HG03442 (cell line): Measurements from ENCODE around the gene H3-3A.
"Not testable (repeated sequence)": the region's sequence is repeated elsewhere in the genome, so short reads cannot be mapped to it uniquely, and the experiment has no call there.

Experiments
- ATAC-seq: cut with Tn5 transposase; IDR thresholded peaks from one replicate; pipeline ENCODE4 v1.9.1; 2021; ENCODE audit warnings: mild to moderate bottlenecking, moderate library complexity; ENCODE audit not compliant: unreplicated experiment

The H3-3A gene

DNA sequence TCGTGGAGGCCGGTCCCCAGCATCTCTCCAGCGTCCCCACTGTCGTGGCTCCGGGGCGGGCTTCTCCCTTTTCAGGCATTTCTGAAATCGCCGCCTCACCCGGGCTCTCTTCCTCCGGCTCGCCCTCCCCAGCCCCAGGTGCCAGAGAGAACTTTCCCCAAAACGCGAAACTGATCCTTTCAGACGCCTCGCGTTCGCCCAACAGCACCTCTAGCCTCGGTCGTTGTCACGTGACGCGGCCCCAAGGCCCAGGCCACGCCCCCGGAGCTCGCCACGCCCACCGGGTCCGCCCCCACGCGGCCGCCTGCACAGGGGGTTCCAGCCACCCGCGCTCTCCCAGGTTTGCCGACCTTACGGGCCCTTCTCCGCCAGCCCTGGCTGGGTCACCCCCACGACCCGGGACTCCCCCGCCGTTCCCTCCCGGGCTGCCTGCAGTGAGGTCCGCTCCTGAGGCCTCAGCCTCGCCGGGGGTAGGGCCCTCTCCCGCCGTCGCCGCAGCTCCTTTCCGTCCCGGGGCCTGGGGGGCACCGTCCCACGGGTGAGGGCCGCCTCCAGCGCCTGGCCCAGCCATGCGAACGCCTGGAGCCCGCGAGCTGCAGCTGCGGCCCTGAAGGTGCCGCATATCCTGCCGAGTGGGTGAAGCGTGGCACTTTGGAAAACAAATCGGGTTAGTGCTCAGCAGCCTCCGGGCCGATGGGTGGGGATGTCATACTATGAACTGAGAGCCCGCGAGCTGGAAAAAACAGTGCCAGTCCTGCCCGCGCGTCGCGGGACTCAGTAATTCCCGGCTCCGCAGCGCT lies 21.0 kb downstream of the H3-3A start:
- peak; percentile 90 for ATAC-seq

DNA sequence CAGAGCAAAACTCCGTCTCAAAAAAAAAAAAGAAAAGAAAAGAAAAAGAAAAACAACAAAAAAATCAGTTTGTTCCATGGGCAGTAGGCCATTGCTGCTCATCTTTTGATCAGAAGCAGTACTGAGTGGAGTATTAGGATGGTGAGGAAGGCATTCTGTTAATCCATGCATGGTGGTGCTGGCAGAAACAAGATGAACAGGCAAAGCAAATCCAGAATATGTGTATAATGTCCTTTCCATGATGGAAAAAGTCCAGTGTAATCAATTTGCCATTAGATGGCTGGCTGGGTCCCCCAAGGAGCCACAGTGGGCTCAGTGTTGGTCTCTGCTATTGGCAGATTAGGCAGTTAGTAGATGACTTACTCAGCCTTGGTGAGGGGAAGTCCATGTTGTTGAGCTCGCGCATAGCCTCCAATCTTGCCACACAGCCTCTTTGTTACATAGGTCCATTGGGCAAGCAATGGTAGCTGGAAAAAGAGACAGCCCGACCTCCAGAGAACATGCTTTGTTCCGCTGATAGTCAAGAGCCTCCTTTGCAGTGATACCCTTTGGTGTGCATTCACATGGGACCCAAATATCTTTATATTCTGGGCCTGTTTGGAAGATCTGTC lies 23.3 kb downstream of the H3-3A start:
- no peak for ATAC-seq

DNA sequence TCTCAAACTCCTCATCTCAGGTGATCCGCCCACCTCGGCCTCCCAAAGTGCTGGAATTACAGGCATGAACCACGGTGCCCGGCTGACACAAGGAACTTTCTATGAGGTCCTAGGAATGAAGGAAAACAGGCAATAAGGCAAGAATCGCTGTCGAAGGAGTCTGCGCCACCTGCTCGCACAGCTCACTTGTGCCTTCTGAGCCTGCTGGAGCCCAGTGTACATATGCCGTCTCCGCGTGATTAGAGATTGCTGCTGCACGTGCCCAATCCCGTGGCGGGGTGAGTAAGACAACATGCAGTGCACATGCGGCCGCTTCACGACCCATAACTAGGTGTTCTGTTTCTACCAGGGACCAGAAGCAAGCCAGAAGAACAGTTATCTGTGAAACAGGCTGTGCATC lies 24.3 kb downstream of the H3-3A start:
- no peak for ATAC-seq

DNA sequence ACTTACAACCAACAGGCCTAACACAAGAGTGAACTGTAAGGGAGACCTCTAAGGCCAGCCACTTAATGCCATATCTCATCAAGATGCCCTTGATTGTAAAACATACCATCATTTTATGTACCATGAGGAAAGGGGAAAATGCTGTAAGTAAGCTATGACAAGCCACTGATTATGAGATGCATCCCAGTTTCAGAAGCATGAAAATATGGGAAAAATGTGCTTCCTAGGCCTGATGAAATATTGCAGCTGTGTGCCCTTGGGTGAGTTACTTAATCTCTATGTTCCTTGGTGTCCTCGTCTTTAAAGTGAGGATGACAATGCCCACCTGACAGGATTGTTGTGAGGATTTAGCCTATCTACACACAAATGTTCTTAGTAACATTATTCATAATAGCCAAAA lies 28.9 kb downstream of the H3-3A start:
- no peak for ATAC-seq

DNA sequence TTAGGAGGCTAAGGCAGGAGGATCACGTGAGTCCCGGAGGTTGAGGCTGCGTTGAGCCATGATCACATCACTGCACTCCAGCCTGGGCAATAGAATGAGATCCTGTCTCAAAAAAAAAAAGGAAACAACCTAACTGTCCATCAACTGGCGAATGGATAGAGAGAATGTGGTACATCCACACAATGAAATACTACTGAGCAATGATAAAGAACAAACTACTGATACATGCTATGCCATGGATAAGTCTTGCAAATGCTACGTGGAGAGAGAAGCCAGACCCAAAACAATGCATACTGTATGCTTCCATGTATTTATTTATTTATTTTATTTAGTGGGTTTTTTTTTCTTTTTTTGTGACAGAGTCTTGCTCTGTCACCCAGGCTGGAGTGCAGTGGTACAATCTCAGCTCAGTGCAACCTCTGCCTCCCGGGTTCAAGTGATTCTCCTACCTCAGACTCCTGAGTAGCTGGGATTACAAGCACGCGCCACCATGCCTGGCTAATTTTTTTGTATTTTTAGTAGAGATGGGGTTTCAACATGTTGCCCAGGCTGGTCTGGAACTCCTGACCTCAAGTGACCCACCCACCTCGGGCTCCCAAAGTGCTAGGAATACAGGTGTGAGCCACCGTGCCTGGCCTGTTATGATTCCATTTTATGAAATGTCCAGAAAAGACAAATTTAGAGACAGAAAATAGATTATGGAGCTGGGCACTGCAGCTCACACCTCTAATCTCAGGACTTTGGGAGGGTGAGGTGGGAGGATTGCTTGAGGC lies 29.7 kb downstream of the H3-3A start:
- ATAC-seq = not testable (repeated sequence)

DNA sequence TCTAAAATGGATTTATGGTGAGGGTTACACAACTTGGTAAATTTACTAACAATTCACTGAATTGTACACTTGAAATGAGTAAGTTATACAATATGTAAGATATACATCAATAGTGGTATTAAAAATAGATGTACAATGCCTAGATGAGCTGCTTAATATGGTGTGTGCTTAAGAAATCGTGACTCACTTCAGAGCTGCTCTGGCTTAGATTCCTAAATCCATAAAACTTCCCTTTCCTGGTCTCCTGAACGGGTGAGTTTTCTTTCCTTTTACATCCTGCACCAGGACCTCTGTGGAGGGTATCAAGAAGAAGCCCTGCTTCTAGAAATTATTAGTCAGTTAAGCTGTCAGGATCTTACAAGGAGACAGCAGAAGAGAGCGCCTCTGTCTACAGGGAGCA lies 30.4 kb downstream of the H3-3A start:
- ATAC-seq = no peak

DNA sequence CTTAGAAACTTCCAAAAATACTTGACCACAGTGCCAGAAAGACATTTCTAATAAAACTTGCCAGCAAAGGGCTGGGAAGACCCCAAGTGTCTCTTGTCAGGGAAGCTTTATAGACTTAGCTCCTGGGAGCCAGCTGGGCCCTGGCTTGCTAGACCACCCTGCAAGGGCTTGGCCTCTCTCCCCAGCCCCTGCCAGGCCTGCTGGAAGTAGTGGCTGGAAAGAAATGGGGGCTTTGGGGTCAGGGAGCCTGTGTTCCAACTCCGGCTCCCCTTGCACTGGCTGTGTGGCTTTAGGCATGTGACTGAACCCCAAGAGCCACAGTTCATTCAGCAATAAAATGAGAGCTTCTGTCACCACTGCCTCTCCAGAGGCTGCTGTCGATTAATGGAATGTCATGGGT lies 31.1 kb downstream of the H3-3A start:
- ATAC-seq = no peak

DNA sequence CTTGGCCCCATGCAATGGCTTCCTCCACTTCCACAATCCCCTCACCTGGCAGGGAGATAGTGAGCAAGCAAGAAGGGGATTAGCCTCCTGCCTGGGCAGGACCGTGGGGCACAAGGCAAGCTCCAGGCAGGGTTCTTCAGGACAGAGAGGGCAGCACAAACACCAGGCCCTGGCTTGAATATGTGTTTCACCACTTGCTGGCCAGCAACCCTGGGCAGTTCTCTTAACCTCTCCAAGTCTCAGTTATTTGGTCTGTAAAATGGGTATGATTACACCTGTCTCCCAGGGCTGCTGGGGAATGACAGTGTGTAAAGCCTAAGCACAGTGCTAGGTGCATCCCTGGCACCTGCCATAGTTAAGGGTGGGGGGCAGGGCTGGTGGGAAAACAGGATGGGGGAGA lies 31.9 kb downstream of the H3-3A start:
- no peak for ATAC-seq

DNA sequence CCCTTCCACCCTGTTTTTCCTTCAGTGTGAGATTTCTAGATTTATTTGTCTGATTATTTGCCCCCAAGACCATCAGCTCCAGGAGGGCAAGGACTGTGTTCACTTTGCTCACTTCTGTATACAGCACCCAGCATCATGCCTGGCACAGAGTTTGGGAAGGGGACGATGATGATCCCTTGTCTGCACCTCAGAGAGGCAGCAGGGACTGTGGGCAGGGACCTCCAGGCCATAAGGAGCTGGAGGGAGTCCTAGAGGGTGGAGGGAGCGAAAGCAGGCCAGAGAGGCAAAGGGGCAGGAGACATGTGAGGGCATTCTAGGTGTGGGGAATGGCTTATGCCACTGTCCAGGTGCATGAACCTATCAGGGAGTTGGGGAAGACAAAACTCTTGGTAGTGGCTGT lies 32.8 kb downstream of the H3-3A start:
- ATAC-seq = no peak

DNA sequence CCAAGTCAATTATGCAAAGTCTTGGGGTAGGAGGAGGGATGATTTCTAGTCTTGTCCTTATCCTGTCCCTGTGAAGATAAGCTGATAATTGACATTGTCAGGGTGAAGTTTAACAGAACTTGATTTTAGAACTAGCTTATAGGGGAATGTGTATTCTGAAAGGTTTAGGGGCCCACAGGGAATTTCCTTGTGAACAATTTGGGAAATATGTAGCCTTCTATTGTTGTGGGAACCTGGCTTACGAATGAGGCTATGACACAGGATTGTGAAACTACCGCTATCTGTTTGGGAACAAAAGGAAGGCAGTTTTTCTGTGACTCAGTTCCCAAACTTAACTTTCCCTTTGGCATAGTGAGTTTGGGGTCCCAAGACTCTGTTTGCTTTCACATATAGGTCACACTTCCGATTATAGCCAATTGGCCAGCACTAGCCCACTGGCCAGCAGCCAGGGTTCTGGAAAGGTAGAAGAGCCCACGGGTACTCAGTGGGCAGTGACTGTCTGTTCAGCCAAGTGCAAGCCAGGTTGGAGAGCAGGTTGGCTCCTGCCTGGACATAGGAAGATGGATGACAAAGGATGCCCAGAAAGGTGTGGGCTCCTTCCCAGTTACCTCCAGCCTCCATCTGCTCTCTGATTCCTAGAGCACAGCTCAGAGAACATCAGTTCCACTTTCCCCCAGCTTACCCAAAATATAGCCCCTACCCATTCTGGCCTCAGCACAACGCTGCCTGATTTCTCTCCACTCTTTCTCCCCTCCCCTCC lies 35.5 kb downstream of the H3-3A start:
- no peak for ATAC-seq

DNA sequence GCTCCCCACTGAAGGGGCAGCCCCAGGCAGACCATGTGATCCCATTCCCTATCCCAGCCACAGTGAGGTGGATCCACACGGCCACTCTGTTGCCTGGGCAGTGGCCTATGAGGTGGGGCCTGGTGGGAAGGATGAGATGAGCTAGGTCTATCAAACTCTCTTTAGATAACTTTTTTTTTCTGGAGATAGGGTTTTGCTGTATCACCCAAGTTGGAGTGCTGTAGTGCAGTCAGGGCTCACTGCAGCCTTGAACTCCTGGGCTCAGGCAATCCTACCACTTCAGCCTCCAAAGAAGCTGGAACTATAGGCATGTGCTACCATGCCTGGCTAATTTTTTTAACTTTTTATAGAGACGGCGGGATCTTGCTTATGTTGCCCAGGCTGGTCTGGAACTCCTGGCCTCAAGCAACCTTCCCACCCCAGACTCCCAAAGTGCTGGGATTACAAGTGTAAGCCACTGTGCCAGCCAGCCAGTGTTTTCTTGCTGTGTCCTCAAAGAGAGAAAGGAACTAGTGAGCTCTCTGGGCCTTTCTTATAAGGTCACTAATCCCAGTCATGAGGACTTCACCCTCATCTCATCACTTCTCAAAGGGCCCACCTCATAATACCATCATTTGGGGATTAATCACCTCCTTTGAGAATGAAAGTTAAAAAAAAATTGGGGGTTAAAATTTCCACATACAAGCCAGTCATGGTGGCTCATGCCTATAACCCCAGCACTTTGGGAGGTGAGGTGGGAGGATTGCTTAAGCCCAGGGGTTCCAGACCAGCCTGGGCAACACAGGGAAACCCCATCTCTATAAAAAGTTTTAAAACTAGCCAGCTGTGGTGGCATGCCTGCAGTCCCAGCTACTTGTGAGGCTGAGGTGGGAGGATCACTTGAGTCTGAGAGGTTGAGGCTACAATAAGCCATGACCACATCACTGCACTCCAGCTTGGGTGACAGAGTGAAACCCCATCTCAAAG lies 36.6 kb downstream of the H3-3A start:
- no peak for ATAC-seq

DNA sequence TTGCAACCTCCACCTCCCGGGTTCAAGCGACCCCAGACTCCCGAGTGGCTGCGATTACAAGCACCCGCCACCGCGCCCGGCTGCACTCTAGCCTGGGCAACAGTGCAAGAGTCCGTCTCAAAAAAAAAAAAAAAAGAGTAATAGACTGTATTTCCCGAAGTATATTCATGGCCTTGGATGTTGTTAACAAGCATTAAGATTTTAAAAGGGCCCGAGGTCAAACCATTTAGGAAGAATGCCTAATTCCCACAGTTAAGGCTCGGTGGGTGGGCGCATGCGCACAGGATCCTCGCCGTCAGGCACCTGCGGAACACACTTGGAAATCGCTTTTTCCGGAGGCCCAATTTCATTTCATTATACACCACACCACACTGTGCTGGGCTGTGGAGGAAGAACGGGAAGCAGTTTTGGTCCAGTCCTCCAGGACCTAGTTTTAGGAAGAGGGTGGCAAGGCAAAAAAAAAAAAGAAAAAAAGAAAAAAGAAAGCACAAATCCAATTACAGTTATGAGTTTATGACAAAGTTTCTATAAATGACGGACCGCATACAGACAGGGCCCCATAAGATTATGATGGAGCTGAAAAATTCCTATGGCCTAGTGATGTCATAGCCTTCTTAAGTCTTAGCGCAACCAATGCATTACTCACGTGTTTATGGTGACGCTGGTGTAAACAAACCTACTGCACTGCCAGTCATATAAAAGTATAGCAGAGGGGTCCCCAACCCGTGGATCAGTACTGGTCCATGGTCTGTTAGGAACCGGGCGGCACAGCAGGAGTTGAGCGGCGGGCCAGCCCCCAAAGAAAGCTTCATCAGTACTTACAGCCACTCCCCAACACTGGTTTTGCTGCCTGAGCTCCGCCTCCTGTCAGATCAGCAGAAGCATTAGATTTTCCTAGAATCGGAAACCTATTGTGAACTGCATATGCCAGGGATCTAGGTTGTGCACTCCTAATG lies 38.2 kb downstream of the H3-3A start:
- no peak for ATAC-seq

DNA sequence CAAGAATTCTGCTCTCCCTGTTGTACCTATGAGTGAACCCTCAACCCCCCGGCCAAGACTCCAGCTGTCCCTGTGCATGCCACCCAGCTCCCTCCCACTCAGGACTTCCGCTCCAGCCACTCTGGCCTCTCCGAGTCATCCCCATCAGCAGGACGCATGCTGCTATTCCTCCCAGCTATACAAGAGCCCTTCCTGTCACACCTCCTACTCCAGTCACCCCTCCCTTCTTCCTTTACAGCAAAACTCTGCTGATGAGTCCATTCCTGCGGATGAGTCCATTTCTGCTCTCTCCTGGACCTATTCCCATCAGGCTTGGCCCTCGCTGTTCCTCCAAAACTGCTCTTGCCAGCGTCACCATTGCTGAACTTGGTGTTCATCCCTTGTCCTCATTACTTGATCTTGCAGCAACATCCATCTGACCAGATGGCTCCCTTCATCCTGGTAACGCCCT lies 42.2 kb downstream of the H3-3A start:
- no peak for ATAC-seq

DNA sequence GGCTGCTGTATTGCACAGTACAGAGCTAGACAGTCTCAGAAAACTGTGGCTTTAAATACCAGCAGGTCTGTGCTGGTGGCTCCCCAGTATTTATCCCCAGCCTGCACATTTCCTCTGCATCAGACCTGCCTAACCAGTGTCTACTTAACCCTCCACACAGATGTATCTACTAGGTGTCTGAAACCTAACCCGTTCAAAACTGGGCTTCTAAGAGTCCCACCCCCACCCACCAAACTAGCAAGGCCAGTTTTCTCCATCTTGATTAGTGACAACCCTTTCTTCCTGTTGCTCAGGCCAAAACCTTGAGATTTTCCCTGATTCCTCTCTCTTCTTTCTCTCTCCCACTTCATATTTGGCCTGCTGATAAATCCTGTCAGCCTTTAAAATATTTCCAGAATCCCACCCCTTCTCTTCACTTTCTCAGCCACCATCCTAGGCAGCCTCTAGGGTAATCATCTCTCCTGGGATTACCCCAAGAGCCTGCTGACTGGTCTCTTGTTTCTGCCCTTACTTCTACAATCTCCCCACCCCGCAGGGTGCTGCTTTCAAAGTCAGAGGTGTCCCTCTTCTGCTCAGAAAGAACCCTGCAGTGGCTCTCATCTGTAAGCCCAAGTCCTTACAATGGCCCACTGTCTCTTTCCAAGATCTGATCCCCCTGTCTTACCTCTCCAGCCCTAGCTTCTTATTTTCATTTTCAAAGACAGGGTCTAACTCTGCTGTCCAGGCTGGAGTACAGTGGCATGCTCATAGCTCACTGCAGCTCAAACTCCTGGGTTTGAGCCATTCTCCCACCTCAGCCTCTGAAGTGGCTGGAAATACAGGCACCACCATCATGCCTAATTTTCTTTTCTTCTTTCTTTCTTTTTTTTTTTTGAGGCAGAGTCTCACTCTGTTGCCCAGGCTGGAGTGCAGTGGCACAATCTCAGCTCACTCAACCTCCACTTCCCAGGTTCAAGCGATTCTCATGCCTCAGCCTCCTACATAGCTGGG lies 45.2 kb downstream of the H3-3A start:
- no peak for ATAC-seq

DNA sequence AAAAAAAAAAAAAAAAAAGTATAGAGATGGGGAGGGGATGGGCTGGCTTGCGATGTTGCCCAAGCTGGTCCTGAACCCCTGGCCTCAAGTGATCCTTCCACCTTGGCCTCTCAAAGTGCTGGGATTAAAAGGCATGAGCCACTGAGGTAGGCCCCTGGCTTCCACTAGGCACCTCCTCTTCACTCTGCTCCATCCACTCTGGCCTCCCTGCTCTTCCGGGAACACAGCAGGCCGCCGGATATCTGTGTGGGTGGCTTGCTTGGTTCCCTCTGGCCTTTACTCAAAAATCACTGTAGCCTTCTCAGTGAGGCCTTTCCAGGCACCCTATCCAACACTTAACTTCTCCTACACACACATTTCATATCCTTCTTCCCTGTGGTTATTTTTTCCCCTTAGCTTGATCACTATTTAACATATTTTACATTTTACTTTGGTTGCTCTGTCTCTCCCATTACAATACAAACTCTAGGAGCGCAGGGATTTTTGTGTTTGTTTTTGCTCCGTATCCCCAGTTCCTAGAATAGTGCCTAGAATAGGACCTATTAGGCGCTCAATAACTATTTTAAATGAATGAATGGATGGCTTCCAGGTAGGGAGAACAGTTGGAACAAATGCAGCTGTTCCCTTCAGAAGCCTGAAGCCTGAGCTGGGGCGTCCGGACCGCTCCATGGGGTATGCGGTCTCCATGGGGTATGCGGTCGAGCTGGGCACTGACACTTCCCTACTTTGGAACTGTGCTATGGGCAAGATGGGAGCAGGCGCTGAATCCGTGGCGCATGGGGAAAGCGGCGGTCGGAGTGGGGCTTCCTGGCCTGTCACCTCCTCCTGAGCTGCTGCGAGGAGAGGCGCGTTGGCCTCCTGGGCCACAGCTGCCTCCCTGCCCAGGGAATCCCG lies 46.7 kb downstream of the H3-3A start:
- no peak for ATAC-seq

DNA sequence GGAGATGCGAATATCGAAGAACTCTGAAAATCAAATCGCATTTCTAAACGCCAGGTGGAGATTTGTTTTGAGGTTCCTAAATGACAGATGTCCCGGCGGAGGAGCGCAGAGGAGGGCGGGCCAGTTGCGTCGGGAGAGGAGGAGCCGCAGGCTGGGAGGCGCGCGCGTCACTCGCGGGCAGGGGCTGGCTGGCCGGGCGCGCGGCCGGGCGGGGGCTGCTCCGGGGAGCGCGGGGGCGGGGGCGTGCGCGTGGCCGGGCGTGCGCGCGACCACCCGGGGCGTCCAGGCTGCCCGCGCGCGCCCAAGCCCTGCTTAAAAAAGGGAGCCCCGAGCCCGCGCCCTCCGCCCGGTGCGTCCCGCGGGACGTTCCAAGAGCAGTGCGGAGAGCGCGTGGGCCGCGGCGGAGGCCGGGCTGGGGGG lies 47.3 kb downstream of the H3-3A start:
- peak; percentile 65 for ATAC-seq
